PFSK-1 (cell line): ENCODE data around the gene KLHL40.

Experiments used
- FOXP2 ChIP-seq: optimal IDR thresholded peaks from 2 replicates; pipeline ENCODE3; 2011; ENCODE audit warnings: borderline replicate concordance, control low read depth, inconsistent platforms; ENCODE audit not compliant: insufficient read depth; ENCODE audit errors: extremely low read length, extremely low read depth
- POLR2AphosphoS5 ChIP-seq: IDR thresholded peaks from 2 replicates; pipeline ENCODE4 v1.6.1; 2012; ENCODE audit warnings: low read depth, mild to moderate bottlenecking, control low read depth, low read length, moderate library complexity
- REST ChIP-seq, 2 experiments: IDR thresholded peaks; 2 replicates each; pipeline versions ENCODE4 v1.6.1 to v1.8.0; 2011 to 2012; ENCODE audit warnings: low read depth in 2 of 2, low read length in 2 of 2, control low read depth in 1 of 2, inconsistent platforms in 1 of 2, mild to moderate bottlenecking in 1 of 2, moderate library complexity in 1 of 2; ENCODE audit not compliant: insufficient read depth in 1 of 2
- SIN3A ChIP-seq: IDR thresholded peaks from 2 replicates; pipeline ENCODE4 v1.6.1; 2012; ENCODE audit warnings: mild to moderate bottlenecking, low read length, moderate library complexity, borderline replicate concordance; ENCODE audit not compliant: insufficient read depth
- TAF1 ChIP-seq: IDR thresholded peaks from 2 replicates; pipeline ENCODE4 v1.6.1; 2012; ENCODE audit warnings: low read length, control low read depth, borderline replicate concordance; ENCODE audit not compliant: insufficient read depth

The KLHL40 gene

GRCh38 chr3:42704136-42704841 lies 19.0 kb downstream of the KLHL40 start:
- TF ChIP-seq SIN3A = no peak
- no peak for TF ChIP-seq POLR2AphosphoS5
- no peak for TF ChIP-seq TAF1
- no peak for TF ChIP-seq REST (IDR thresholded peaks at IDR 0.05; ENCODE audit: insufficient read depth in 1 of 2, low read depth in 2 of 2, low read length in 2 of 2)
- no peak for TF ChIP-seq FOXP2

- TF ChIP-seq SIN3A = no peak
- TF ChIP-seq TAF1 = no peak
- no peak for TF ChIP-seq POLR2AphosphoS5
- no peak for TF ChIP-seq FOXP2
- TF ChIP-seq REST (IDR thresholded peaks at IDR 0.05; ENCODE audit: insufficient read depth in 1 of 2, low read depth in 2 of 2, low read length in 2 of 2) = no peak
These were observed 19.9 kb downstream of the KLHL40 start for GRCh38 chr3:42705058-42705767.

- TF ChIP-seq REST (IDR thresholded peaks at IDR 0.05; ENCODE audit: insufficient read depth in 1 of 2, low read depth in 2 of 2, low read length in 2 of 2) = no peak
- no peak for TF ChIP-seq TAF1
- TF ChIP-seq POLR2AphosphoS5 = no peak
- no peak for TF ChIP-seq FOXP2
These were observed 20.7 kb downstream of the KLHL40 start for GRCh38 chr3:42705962-42706585.

GRCh38 chr3:42706721-42707619 lies 21.6 kb downstream of the KLHL40 start:
- TF ChIP-seq TAF1 (no peak), REST (IDR thresholded peaks at IDR 0.05; ENCODE audit: insufficient read depth in 1 of 2, low read depth in 2 of 2, low read length in 2 of 2) (no peak), FOXP2 (no peak)
